PC-9 (cell line): ENCODE measurements around the gene CD55. TPM values are rescaled to one million over a fixed set of nuclear protein-coding genes. Genes with fewer than 3 reads are reported as not detected.

Source experiments
- BruUV-seq: library from RNA; stranded (reverse); fragments of 400-500 nt; replicated peaks from 2 replicates; lab custom pipeline; 2021; lab: Mats Ljungman, UMichigan
- CTCF ChIA-PET: fragments of 300-600 bp; sonication (Branson Sonifier 250); formaldehyde crosslinking; loops from one replicate; lab custom pipeline; 2022; ENCODE audit warnings: antibody characterized with exemption; lab: Charles Lee
- POLR2A ChIA-PET: fragments of 300-600 bp; sonication (Branson Sonifier 250); formaldehyde crosslinking; loops from one replicate; lab custom pipeline; 2022; ENCODE audit warnings: antibody characterized with exemption; ENCODE audit not compliant: unreplicated experiment; lab: Charles Lee
- DNase-seq, 2 experiments: peaks; one replicate each; pipeline versions ENCODE4 v3.0.0 to v3.0.0-alpha.2; 2015 to 2022; ENCODE audit warnings: mixed read lengths in 1 of 2
- H2AFZ ChIP-seq: fragments of 200-600 bp; sonication (generic); 2 replicates; pipeline ENCODE4 v1.8.1; 2017; ENCODE audit warnings: antibody characterized with exemption
- H3F3A ChIP-seq: fragments of 200-600 bp; sonication (generic); 2 replicates; pipeline ENCODE4 v1.8.1; 2017; ENCODE audit warnings: antibody characterized with exemption, mild to moderate bottlenecking, low read depth; ENCODE audit not compliant: insufficient read depth
- H3K27ac ChIP-seq: fragments of 200-600 bp; sonication (generic); 2 replicates; pipeline ENCODE4 v1.6.1; 2016; ENCODE audit warnings: mixed run types
- H3K27me3 ChIP-seq: fragments of 200-600 bp; sonication (generic); 2 replicates; pipeline ENCODE4 v1.6.1; 2016; ENCODE audit warnings: low read depth, mixed run types; ENCODE audit not compliant: insufficient read depth
- H3K36me3 ChIP-seq: fragments of 200-600 bp; sonication (generic); 2 replicates; pipeline ENCODE4 v1.6.1; 2016; ENCODE audit warnings: low read depth, mixed run types
- H3K4me1 ChIP-seq: fragments of 200-600 bp; sonication (generic); replicated peaks from 2 replicates; pipeline ENCODE4 v1.6.1; 2016; ENCODE audit warnings: mixed run types; ENCODE audit not compliant: insufficient read depth
- H3K4me2 ChIP-seq: fragments of 200-600 bp; sonication (generic); 2 replicates; pipeline ENCODE4 v1.6.1; 2017; ENCODE audit warnings: mixed run types
- H3K4me3 ChIP-seq: fragments of 200-600 bp; sonication (generic); 2 replicates; pipeline ENCODE4 v1.6.1; 2016; ENCODE audit warnings: mixed run types
- H3K79me2 ChIP-seq: fragments of 200-600 bp; sonication (generic); 2 replicates; pipeline ENCODE4 v1.6.1; 2017; ENCODE audit warnings: low read depth, mixed run types
- H3K9me2 ChIP-seq: fragments of 200-600 bp; sonication (generic); 2 replicates; pipeline ENCODE4 v1.8.1; 2017; ENCODE audit warnings: mild to moderate bottlenecking; ENCODE audit not compliant: insufficient read depth
- H3K9me3 ChIP-seq: fragments of 200-600 bp; sonication (generic); 2 replicates; pipeline ENCODE4 v1.8.1; 2016; ENCODE audit warnings: low read depth; ENCODE audit not compliant: insufficient read depth
- H4K20me1 ChIP-seq: fragments of 200-600 bp; sonication (generic); 2 replicates; pipeline ENCODE4 v1.8.1; 2017; ENCODE audit not compliant: insufficient read depth
- CTCF ChIP-seq: fragments of 200-600 bp; sonication (generic); conservative IDR thresholded peaks from 2 replicates; pipeline ENCODE4 v1.6.1; 2017; ENCODE audit warnings: mixed run types, antibody characterized with exemption, mild to moderate bottlenecking, moderate library complexity
- EZH2 ChIP-seq: fragments of 200-600 bp; sonication (generic); IDR thresholded peaks from 2 replicates; pipeline ENCODE4 v1.8.0; 2017; ENCODE audit warnings: antibody characterized with exemption, low read depth
- intact Hi-C: fragments of 100-400 bp; cut with micrococcal nuclease; formaldehyde crosslinking; loops from one replicate; pipeline ENCODE4 v1.10.0; 2022; ENCODE audit not compliant: unreplicated experiment
- total RNA-seq: library from RNA; stranded (reverse); gene quantifications from 2 replicates; pipeline ENCODE4 v1.2.3, GENCODE V29; 2021

CD55 gene
- total RNA-seq, 1 experiment from 2014 or later, result 45.9 TPM

GRCh38 chr1:207352554-207352953 is 31.1 kb downstream of the CD55 start:
- Histone ChIP-seq H2AFZ (no peak overlapping the region), H3K4me2 (no peak overlapping the region), H3K4me3 (no peak overlapping the region), H3K9me3 (no peaks in the 10 kb centered on the region), H3K79me2 (no peaks in the 10 kb centered on the region), H4K20me1 (peaks cover 5% of the 10 kb centered on the region; the same call in 1 of the 2 replicates), H3K27me3 (no peaks in the 10 kb centered on the region), H3K9me2 (0 out of 2 replicates have a peak, but pooled peaks cover 3% of the 10 kb centered on the region), H3K27ac (no peak overlapping the region), H3K36me3 (peaks cover 23% of the 10 kb centered on the region), H3F3A (no peaks in the 10 kb centered on the region; the same call in 1 of the 2 replicates), H3K4me1 (no peaks in the 10 kb centered on the region)
- ChIA-PET POLR2A (no interaction called here), CTCF (interaction anchor here (0.6 kb wide), 1 partner anchor 20 kb away, joined by 4 read pairs; no protein-coding TSS in a partner anchor)
- TF ChIP-seq CTCF (no peak), EZH2 (no peak)
- intact Hi-C loops, result no loop called here
- no TSS peak for BruUV-seq
- no peak for DNase-seq

GRCh38 chr1:207355060-207355459 is 33.6 kb downstream of the CD55 start:
- BruUV-seq, result no TSS peak
- H3K9me2 ChIP-seq, result 0 out of 2 replicates have a peak, but pooled peaks cover 3% of the 10 kb centered on the region
- POLR2A ChIA-PET, result no interaction called here

GRCh38 chr1:207355513-207356295 is 34.2 kb downstream of the CD55 start:
- Histone ChIP-seq H3K4me2 (no peak overlapping the region), H3K27me3 (no peaks in the 10 kb centered on the region), H3K36me3 (peaks cover 21% of the 10 kb centered on the region), H3K4me1 (no peaks in the 10 kb centered on the region), H2AFZ (no peak overlapping the region), H4K20me1 (peaks cover 5% of the 10 kb centered on the region; the same call in 1 of the 2 replicates), H3K4me3 (no peak overlapping the region), H3K9me2 (0 out of 2 replicates have a peak, but pooled peaks cover 3% of the 10 kb centered on the region), H3K79me2 (no peaks in the 10 kb centered on the region), H3F3A (no peaks in the 10 kb centered on the region), H3K27ac (no peak overlapping the region), H3K9me3 (no peaks in the 10 kb centered on the region)
- intact Hi-C loops, result no loop called here
- ChIA-PET CTCF (no interaction called here), POLR2A (no interaction called here)
- DNase-seq, result no peak
- no TSS peak for BruUV-seq
- TF ChIP-seq EZH2 (no peak), CTCF (no peak)

More at GRCh38 chr1:207355060-207355459, 33.6 kb downstream of the CD55 start:
- Histone ChIP-seq H3F3A (no peaks in the 10 kb centered on the region), H2AFZ (no peak overlapping the region), H3K4me2 (no peak overlapping the region), H3K27me3 (no peaks in the 10 kb centered on the region), H4K20me1 (peaks cover 5% of the 10 kb centered on the region; the same call in 1 of the 2 replicates), H3K36me3 (peaks cover 18% of the 10 kb centered on the region), H3K4me1 (no peaks in the 10 kb centered on the region), H3K27ac (no peak overlapping the region), H3K4me3 (no peak overlapping the region), H3K79me2 (no peaks in the 10 kb centered on the region), H3K9me3 (no peaks in the 10 kb centered on the region)
- intact Hi-C loops, result no loop called here
- no peak for TF ChIP-seq CTCF
- no peak for TF ChIP-seq EZH2
- CTCF ChIA-PET, result no interaction called here
- no peak for DNase-seq
